CD4-positive, alpha-beta T cell treated with Interleukin-21 for 1 hour (primary cell): Measurements from ENCODE around the gene SIRPA.

ENCODE experiments used
- DNase-seq: peaks from one replicate; pipeline ENCODE4 v3.0.0-alpha.2; 2020

The SIRPA gene

DNA sequence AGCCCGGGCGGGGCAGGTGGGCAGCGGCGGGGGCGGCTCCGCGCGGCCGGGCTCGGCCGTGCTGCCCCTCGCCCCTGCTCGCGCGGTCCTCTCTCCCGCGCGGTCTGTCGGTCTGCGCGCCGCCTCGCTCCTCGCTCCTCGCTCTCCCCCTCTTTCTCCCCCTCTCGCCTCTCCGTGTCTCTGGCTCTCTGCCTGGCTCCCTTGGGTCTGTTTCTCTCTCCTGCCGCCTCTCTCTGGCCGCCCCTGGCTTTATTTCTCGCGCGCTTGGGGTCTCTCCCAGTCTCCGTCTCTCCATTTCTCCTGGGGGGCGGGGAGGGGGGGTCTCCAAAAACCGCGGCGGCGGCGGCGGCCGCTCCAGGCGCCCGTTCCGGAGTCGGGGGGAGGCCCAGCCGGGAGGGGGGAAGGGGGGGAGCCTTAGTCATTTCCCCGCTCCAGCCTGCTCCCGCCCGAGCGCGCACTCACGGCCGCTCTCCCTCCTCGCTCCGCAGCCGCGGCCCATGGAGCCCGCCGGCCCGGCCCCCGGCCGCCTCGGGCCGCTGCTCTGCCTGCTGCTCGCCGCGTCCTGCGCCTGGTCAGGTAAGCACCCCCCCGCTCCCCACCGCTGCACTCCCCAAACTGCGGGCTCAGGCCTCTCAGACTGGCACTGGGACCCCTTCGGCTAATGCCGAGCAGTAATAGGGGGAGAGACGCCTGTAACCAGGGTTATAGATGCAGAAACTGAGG lies at the start of gene SIRPA:
Gene SIRPA (plus strand): TSS at position 457 of the 723 bp plus-strand sequence. CDS start 41 bp downstream, at position 498.
- no peak for DNase-seq

DNA sequence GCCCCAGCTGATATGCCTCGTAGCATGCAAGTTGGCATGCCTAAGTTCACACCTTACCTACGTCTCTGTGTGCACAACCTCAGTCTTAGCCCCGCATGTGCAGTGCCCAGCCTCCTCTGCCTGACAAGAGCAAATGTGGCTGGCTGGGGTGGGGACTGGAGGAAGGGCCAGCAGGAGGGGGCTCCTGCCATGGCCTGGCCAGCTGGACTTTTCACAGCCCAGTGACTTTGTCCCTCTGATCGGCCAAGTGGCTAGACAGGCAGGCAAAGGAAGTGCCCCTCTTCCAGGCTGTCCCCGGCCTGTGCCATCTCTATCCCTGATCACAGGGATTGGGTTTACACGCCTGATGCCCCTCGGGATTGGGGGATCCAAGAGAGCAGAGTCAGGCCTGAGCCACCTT lies 49.5 kb upstream of the SIRPA start:
- no peak for DNase-seq

DNA sequence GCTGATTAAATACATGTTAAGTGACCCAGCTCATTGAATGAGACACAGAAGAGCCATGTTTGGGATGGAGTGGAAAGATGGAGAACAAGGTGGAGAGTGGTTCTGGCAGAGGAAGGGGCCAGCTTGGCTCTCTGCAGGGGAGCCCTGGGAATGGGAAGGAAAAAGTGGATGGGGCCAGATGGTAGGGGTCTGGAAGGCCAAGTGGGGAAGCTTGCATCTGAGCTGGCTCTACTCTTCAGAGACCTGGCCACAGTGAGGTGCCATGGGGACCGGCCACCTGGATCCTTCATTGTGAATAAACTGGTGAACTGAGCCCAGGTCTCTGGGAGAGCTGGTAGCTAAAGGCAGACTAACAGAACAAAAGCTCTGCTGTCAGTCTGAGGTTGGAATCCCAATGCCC lies 48.9 kb upstream of the SIRPA start:
- DNase-seq = no peak

DNA sequence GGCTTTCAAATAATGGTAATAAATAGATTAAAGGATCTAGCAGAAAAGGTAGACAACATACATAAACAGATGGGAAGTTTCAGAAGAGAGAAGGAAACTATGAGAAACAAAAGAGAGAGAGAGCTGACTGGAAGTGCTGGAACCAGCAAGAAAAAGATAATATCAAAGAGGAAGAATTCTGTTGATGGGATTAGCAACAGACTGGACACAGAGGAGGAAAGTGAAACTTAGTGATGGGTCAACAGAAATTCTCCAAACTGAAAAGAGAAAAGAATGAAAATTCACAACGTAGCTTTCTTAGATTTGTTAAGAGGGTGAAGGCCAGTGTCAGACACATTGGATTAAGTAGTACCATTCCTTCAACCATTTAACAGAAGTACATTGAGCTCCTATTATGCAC lies 48.3 kb upstream of the SIRPA start:
- no peak for DNase-seq

DNA sequence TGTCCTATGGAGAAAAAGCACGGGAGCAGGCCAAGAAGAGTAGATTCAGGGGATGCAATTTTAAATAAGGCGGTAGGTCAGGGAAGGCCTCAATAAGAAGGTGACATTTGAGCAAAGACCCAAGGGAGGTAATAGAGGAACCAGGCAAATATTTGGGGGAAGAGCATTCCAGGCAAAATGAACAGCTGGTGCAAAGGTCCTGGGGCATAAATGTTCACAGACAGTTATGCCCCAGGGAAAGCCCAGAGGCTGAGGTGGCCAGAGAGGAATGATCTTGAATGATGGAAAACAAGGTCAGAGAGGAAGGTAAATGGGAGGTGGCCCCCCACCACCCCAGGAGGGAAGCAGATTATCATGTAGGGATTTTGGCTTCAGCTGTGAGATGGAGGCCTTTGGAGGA lies 47.4 kb upstream of the SIRPA start:
- no peak for DNase-seq

DNA sequence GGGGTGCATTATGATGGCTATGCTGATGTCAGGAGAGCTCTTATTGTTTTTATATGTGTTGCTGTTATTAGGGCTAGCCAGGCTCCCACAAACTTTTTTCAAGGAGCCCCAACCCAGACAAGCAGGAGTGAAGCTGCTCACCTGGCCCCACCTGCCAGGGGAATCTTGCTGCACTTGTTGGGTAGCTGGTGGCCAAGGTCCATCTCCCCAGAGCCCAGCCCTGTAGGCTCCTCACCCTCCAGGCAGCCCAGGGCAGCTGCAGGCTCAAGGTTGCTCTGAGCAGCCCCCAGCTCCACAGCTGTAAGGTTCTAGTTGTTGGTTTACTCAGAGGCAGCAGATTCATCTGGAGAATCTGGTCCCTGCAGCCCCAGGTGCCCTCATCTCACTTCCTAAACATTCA lies 46.8 kb upstream of the SIRPA start:
- no peak for DNase-seq

DNA sequence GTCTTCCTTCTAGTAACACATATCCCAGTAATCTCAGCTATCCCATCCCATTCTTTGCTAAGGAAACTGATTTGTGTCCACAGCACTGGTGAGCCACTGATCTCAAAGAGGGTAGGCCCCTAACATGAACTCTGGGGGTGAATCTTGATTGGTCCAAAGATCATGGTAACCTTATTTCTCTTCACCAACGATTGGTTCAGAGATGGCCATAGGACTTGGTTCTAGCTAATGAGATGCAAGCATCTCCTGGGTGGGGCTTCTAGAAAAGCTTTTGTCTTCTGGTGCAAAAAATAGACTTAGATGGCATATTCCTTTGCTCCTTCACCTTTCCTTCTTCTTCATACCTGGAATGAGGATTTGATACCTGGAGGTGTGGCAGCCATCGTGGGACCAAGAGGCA lies 43.8 kb upstream of the SIRPA start:
- no peak for DNase-seq

DNA sequence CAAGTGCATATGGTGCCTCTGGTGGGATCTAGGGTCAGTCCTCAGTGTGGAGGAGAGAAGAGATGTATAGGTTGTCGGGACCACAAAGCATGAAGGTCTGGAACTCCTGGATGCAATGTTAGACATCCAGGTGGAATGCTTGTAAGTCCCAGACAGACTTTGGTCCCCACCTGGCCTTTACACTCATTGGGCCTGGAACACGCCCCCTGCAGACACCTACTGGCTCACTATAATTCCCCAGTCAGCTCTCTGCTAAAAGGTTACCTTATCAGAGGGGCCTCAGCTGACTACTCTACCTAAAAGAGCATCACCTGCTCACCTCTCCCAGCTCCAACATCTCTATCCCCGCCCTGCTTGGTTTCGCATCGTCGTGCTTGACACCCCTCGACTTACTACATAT lies 41.7 kb upstream of the SIRPA start:
- no peak for DNase-seq

DNA sequence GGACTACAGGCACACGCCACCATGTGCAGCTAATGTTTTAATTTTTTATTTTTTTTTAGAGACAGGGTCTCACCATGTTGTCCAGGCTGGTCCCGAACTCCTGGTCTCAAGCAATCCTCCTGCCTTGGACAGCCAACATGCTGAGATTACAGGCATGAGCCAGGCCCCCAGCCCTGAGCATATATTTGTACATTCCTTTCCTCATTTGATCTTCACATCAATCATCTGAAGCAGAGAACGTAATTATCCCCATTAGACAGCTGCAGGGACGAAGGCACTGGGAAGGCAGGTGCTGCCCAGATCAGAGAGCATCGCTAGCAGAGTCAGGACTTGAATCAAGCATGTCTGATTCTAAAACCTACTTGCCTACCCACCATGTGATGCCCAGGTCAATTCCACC lies 41.0 kb upstream of the SIRPA start:
- DNase-seq = no peak

DNA sequence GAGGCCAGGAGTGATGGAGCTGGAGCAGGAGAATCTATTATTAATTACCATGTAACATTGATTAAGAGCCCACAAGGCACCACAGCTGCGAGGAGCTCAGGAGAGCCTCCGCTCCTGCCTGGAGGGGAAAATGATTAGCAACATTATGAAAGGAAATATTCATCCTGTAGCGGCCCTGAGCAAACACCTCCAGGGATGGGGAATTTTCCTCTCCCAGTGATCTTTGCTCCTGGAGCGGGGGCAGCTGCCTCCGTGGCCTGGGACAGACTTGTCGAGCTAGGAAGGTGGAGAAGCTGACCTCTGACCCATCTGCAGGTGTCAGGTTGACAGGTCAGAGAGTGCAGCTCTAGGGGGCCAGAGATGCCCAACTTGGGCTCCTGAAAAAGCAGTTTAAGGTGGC lies 40.1 kb upstream of the SIRPA start:
- DNase-seq = no peak

DNA sequence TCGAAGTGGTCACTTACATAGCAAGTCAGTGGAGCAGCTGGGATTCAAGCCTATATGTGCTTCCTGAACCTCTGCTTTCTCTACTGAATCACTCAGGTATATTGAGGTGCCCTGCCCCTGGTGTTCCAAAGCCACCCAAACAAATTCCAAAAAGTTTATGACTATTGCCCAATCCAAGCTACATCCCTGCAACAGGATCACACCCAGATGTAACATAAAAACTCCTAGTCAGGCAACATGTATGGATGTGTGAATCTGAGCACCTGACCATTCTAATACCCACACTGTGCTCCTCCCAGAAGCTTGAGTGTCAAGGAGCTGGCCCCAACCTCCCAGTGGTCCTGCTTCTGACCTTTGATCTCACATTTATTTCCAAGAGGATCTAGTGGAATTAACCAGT lies 39.5 kb upstream of the SIRPA start:
- DNase-seq = no peak

DNA sequence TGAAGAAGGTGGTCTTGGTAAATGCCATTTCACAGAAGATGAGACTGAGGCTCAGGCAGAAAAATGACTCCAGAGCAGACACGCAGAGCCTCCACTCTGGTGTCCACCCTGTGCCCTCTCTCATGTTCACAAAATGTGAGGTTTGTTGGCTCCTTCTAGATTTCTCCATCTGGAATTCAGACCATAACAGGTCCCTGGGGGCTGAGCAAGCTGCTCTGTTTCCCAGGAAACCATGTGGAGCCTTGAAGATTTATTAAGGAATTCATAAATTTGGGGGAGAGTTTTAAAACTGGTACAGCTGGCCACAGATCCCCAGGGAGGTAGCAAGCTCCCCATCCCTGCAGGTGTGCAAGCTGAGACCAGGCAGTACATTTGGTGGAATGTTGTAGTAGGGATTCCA lies 38.8 kb upstream of the SIRPA start:
- no peak for DNase-seq

DNA sequence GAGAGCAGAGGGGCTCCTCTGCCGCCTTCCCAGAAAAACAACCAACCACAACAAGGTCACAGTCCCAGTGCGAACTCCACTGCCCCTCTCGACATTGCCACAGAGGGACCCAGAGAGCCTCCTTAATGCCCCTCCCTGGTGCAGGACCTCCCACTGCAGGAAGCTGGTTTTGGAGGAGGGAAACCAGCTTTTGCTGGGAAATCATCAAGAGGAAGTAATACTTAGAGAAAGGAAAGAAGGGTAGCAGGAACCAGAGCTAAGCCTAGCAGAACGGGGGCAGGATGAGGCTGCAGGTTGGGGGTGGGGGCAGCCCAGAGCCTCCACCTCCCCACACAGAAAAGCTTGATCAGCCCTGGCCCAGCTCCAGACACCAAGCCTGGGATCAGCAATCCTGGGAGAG lies 37.7 kb upstream of the SIRPA start:
- DNase-seq = no peak

DNA sequence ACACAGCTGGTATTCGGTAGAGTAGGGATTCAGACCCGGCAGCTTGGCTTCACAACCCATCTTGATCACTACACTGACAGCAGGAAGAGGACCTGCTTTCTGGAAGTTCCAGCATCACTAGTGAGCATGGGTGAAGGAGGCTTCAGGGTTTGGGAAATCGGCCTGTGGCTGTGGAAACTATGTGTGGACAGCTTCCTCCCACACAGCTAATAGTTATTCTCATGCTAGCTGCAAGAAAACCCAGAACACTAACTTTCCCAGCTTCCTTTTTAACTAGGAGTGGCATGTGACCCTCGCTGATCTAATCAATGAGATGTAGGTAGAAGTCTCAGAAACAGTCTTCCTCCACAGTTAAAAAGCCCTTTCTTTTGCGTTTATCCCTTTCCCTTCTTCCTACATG lies 36.3 kb upstream of the SIRPA start:
- no peak for DNase-seq

DNA sequence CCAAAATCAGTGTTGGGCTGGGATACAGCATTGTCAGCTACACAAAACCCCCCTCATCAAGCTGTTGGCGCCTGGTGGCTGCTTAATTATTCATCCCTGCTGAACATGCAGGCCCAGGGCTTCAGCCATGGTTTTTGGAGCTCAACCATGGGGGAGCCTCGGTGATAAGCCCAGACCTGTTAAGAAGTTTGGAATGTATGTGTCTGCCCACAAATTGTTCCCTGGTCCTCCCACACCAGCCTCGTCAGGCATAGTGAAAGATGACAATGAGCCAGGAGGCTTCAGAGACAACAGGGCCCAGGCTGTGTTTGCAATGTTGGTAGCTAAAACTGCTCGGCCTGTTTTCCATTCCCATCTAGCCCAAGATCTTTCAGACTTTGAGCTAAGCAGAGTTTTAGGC lies 34.8 kb upstream of the SIRPA start:
- no peak for DNase-seq

DNA sequence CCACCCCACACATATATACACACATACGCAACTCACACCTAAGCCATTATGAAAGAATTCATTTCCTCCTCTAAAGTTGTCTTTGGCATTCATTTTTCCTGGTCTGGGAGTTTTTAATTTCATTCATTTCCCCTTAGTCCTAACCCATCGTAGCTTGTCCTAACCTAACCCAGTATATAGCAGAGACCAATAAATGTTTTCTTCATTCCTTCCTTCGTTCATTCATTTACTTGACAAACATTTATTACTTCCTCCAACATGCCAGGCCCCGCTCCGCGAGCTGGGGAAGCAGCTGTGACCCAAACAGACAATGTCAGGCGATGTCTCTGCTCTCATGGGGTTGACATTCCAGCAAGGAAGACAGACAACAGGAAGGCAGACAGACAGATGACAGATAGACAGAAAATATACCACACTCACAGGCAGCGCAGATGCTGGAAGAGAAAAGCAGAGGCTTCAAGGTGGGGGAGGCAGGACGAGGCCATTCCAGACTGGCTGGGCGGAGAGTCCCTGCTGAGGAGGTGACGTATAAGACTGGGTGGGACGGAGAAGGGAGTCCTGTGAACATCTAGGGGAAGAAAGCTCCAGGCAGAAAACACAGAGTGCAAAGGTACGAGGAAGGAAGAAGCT lies 33.7 kb upstream of the SIRPA start:
- no peak for DNase-seq

DNA sequence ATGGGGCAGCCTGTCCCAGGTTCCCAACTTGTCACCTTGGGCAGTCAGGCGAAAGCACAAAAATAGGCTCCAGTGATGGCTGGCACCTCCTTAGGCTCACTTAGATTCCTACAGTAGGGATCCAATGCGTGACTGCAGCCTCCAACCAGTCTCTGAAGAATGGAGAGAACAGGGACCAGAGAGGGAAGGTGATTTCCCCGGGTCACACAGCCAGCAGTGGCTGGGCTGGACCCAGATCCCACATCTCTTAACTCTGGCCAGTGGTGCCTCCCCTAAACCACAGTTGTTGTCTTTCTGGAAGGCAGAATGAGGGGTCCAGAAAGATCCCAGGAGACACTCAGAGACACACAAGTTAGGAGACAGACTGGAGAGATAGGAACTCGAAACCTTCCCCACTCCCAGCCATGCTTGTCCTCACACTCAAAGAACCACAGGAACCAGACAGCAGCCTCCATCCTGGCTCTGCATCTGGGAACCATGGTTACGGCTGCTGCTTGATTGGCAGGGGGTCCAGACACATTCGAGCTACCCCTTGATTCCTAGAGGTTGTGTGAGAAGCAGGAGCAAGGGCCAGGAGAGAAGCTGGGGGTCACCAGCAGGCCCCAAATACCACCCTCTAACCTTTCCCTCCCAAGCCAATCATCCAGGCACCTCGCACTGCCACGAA lies 33.1 kb upstream of the SIRPA start:
- no peak for DNase-seq

DNA sequence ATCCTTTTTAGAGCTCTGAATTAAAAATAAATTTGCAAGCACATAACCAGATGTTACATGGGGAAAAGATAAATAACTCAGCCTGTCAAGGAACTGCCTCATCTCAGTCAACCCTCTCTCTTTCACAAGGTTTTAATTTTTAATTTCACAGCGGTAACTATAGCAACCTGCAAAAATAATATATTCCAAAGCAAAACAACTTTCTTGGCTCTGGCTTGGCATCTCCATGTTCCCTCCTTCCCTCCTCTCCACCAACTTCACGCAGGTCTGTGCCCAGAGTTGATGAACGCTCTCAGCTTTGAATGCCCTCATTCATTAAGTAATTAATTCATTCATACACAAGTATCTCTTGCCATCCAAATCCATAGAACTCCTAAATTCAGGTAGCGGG lies 32.5 kb upstream of the SIRPA start:
- no peak for DNase-seq

DNA sequence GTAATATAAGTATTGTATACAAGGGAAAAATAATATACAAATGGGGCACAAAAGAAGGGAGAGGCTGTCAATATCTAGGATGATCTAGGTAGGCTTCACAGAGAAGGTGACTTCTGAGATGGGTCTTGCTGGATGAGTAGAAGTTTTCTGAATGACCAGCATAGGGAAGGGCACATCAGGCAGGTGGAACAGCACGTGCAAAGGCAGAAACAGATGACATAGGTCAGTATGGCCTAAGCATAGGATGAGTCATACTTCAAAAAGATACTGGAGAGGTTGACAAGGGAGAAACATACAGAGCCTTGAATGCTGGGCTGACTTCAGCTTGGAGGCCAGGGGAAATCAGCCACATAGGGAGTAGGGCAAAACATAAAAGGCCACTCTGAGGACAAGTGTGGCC lies 31.9 kb upstream of the SIRPA start:
- no peak for DNase-seq

DNA sequence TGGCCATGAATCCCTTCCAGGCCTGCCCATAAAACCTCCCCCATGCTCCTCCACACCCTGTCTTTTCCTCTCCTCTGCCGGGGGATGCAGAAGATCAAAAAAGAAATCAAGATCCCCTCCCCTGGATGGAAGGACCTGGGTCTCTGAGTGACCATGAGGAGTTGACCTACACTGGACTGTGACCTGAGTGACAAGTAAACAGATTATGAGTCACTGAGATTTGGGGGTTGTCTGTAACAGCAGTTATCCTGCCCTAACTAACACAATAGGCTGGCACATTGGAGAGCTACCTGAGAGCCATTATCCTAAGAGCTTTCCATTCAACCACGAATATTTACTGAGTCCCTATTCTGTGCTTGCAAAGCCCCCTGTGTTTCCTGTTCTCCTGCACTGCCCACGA lies 28.4 kb upstream of the SIRPA start:
- DNase-seq = no peak

DNA sequence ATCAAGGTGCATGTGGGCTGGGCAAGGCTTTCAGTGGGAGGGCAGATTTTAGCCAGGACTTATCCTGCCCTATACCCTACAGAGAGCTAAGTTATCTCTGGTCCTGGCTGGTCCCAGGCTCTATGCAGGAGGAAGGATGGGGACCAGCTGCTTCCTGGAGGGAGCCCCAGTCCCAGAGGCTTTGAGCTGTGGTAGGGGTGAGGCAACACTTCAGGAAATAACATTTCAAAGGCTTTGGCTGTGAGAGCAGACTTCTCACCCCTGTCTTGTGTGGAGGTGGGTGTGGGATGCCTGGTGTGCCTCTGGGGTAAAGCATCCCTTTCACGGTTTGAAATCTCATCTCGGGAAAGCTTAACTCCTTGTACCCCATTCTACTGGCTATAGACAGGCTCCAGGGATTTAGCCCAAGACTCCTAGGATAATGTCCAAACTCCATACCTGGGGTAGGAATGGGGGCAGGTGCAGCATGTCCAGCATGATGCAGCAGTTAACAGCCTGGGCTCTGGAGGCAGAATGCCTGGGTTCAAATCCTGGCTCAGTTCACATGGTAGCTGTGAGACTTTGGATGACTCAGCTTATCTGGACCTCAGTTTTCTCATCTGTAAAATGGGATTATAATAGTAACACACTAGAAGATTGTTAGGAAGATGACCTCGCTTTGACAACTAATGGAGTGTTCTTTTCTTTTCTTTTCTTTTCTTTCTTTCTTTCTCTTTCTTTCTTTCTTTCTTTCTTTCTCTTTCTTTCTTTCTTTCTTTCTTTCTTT lies 27.5 kb upstream of the SIRPA start:
- no peak for DNase-seq

DNA sequence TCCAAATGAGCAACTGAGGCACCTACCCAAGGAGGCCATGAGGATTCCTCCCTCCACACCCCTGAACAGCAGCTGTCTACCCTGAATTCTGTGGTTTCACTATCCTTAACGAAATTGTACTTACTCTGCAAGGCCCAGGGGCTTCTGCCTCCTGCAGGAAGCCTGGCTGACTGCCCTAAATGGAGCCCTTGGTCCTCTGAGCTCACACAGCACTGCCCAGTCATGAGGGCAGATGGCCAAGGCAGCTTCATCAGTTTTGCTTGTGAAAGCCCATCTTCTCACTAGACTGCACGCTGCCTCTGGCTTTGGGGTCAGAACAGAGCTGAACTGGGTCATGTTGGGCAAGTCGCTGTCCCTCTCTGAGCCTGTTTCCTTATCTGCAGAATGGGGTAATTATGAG lies 26.4 kb upstream of the SIRPA start:
- DNase-seq = no peak

DNA sequence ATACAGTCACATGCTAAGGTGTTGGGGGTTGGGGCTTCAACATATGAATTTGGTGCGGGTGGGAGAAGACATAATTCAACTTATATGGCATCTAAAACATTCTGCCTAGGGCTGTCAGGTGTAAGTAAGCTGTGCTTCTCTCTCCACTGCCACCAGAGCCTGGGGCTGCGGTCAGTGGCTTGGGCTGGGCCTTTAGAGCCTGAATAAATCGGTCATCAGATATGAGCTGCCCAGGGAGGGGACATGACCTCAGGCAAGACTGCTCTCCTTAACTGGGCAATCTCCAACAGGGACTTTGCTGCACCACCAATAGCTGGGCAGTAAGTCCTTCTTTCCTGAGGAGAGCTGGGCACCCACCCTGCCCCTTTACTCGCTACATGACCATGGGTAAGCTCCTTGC lies 24.9 kb upstream of the SIRPA start:
- no peak for DNase-seq
